HepG2 (cell line): ENCODE results near the gene OR7G1. TPM values are rescaled to one million over a fixed set of nuclear protein-coding genes. Genes with fewer than 3 reads are reported as not detected.
A peak's percentile ranks its signal among the peaks of the same experiment; 100 is the strongest.

Experiments
- AGO1 ChIP-seq: fragments of 200-400 bp; formaldehyde crosslinking; IDR thresholded peaks from 2 replicates; pipeline ENCODE4 v1.6.1; 2017; ENCODE audit warnings: mild to moderate bottlenecking, low read depth, low read length, moderate library complexity; ENCODE audit not compliant: poor library complexity, severe bottlenecking
- GATAD2A ChIP-seq: IDR thresholded peaks from 2 replicates; pipeline ENCODE4 v1.6.1; 2016
- KDM5B ChIP-seq: sonication (generic); formaldehyde crosslinking; IDR thresholded peaks from 2 replicates; pipeline ENCODE4 v1.4.0; 2020; ENCODE audit warnings: missing genetic modification reagents, mild to moderate bottlenecking, borderline replicate concordance
- MIER3 ChIP-seq: IDR thresholded peaks from 2 replicates; pipeline ENCODE4 v1.6.1; 2016; ENCODE audit warnings: missing compliant biosample characterization, borderline replicate concordance
- NFKB2 ChIP-seq: sonication (generic); formaldehyde crosslinking; IDR thresholded peaks from 2 replicates; pipeline ENCODE4 v1.4.0; 2020; ENCODE audit warnings: missing genetic modification reagents, borderline replicate concordance
- ONECUT2 ChIP-seq: sonication (generic); formaldehyde crosslinking; IDR thresholded peaks from 2 replicates; pipeline ENCODE4 v1.4.0; 2020; ENCODE audit warnings: missing genetic modification reagents
- PHF5A ChIP-seq: IDR thresholded peaks from one replicate; pipeline ENCODE4 v1.6.1; 2018; ENCODE audit warnings: low read depth, missing genetic modification reagents; ENCODE audit not compliant: unreplicated experiment
- POLR2A ChIP-seq, 2 experiments: IDR thresholded peaks; 2 replicates each; pipeline ENCODE4 v1.6.1; 2011; ENCODE audit warnings: low read depth in 2 of 2, low read length in 2 of 2, mild to moderate bottlenecking in 1 of 2, moderate library complexity in 1 of 2; ENCODE audit not compliant: insufficient read depth in 1 of 2
- REPIN1 ChIP-seq: sonication (generic); formaldehyde crosslinking; IDR thresholded peaks from 2 replicates; pipeline ENCODE4 v1.8.0; 2022; ENCODE audit warnings: missing genetic modification reagents, low read depth, mild to moderate bottlenecking, borderline replicate concordance
- SMAD1 ChIP-seq: sonication (generic); formaldehyde crosslinking; IDR thresholded peaks from 2 replicates; pipeline ENCODE4 v1.4.0; 2020; ENCODE audit warnings: missing genetic modification reagents, low read depth, mild to moderate bottlenecking, borderline replicate concordance
- SUZ12 ChIP-seq: fragments of 150-350 bp; IDR thresholded peaks from 2 replicates; pipeline ENCODE4 v1.6.1; 2014; ENCODE audit warnings: low read depth, low read length
- TCF7L2 ChIP-seq: IDR thresholded peaks from 2 replicates; pipeline ENCODE4 v1.6.1; 2011; ENCODE audit warnings: mild to moderate bottlenecking, low read depth, low read length, moderate library complexity
- ZBTB1 ChIP-seq: sonication (generic); formaldehyde crosslinking; IDR thresholded peaks from 2 replicates; pipeline ENCODE4 v1.4.0; 2020; ENCODE audit warnings: missing genetic modification reagents, borderline replicate concordance
- ZNF451 ChIP-seq: sonication (generic); formaldehyde crosslinking; IDR thresholded peaks from 2 replicates; pipeline ENCODE4 v1.5.0; 2020; ENCODE audit warnings: mild to moderate bottlenecking, missing genetic modification reagents
- ZNF674 ChIP-seq: sonication (generic); formaldehyde crosslinking; IDR thresholded peaks from 2 replicates; pipeline ENCODE4 v1.5.0; 2020; ENCODE audit warnings: low read depth, mild to moderate bottlenecking, missing genetic modification reagents
- ZNF761 ChIP-seq: sonication (generic); formaldehyde crosslinking; conservative IDR thresholded peaks from 2 replicates; pipeline ENCODE4 v1.4.0; 2020; ENCODE audit warnings: mild to moderate bottlenecking, missing genetic modification reagents
- polyA plus RNA-seq, 8 experiments: library from polyadenylated mRNA; depleted of rRNA in 3 of 8; stranded (reverse) in 7 of 8; unstranded in 1 of 8; fragments of >200 nt; fragmentation: Illumina TruSeq in 4 of 8; extraction: Trizol in 4 of 8; gene quantifications; 2 replicates each; pipeline versions ENCODE4 v1.2.1 to v1.2.3, GENCODE V29; 2011 to 2016; ENCODE audit warnings: low read depth in 4 of 8, missing spikeins in 1 of 8, mixed read lengths in 1 of 8; ENCODE audit not compliant: insufficient read depth in 1 of 8
- total RNA-seq, 5 experiments: library from RNA; depleted of rRNA; stranded (reverse); fragments of >200 nt; fragmentation: Illumina TruSeq; extraction: Trizol; gene quantifications; 2 replicates each; pipeline ENCODE4 v1.2.3, GENCODE V29; 2016; ENCODE audit warnings: low read depth in 1 of 5
- TF ChIP-seq, protein P1 (sequence below): sonication (generic); formaldehyde crosslinking; IDR thresholded peaks from 2 replicates; pipeline ENCODE4 v1.8.0; 2022; ENCODE audit warnings: missing genetic modification reagents, mild to moderate bottlenecking, borderline replicate concordance
- TF ChIP-seq, protein P2 (sequence below): sonication (generic); formaldehyde crosslinking; IDR thresholded peaks from 2 replicates; pipeline ENCODE4 v1.9.0; 2021; ENCODE audit warnings: missing genetic modification reagents, borderline replicate concordance
- TF ChIP-seq, protein P3 (sequence below): sonication (generic); formaldehyde crosslinking; IDR thresholded peaks from 2 replicates; pipeline ENCODE4 v1.8.1; 2022; ENCODE audit warnings: low read depth, mild to moderate bottlenecking, missing genetic modification reagents
- TF ChIP-seq, protein P4 (sequence below): sonication (generic); formaldehyde crosslinking; IDR thresholded peaks from 2 replicates; pipeline ENCODE4 v1.8.1; 2023; ENCODE audit warnings: mild to moderate bottlenecking, missing genetic modification reagents, borderline replicate concordance
- TF ChIP-seq, protein P5 (sequence below): sonication (generic); formaldehyde crosslinking; IDR thresholded peaks from 2 replicates; pipeline ENCODE4 v1.4.0; 2020; ENCODE audit warnings: missing genetic modification reagents, mild to moderate bottlenecking, borderline replicate concordance

Gene OR7G1
- total and polyA plus RNA-seq, 2 of the 13 experiments (the other 11 are each of a cell fraction or from before 2014, with no cell fraction given), result not detected

DNA sequence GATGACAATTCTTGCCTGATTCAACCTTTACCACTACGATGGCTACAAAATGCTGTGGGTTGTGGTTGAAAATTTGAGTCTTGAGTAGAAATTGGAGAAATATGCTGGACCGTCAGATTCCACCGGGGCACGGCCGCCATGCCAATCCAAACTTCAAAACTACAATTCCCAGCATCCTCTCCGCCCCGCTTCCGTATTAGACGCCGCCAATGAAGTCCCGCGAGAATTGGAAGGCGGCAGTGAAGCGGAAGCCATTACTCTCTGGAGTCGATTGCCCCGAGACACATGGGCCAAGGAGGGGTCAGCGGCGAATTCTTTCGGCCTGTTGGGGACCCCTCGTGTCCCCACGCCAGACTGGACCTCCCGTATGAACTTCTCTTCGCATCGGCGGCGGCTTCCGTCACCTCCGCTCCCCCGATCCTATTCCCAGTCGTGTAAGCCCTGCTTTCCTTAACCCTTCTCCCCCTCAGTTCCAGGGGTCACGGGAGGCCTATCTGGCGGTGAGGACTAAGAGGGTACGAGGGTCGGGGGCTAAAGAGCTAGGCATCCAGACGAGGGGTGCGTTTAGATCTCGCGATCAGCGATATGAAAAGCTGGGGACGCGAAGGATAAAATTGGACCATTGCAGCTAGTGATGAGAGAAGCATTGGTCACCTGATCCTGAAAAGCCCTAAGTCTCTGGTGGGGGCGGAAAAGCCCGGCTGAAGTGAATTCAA lies 24.8 kb upstream of the OR7G1 start, which contains the start of gene ZNF317 (continued):
- peak; percentile 75 for TF ChIP-seq REPIN1
- TF ChIP-seq SMAD1 (CRISPR knock-in tag), result 0 out of 2 replicates have a peak, but pooled peaks have one; percentile 59
- peak; percentile 79 for TF ChIP-seq SUZ12
- TF ChIP-seq PHF5A, result no peak
- TF ChIP-seq GATAD2A (CRISPR knock-in tag), result no peak
- no peak for TF ChIP-seq ZBTB1
- no peak for TF ChIP-seq TCF7L2
- TF ChIP-seq ZNF761 (CRISPR knock-in tag), result no peak
- TF ChIP-seq POLR2A (IDR thresholded peaks at IDR 0.05; ENCODE audit: insufficient read depth in 1 of 2, low read depth in 2 of 2, low read length in 2 of 2), result peak; percentile 90 to 92
- no peak for TF ChIP-seq AGO1
- TF ChIP-seq MIER3 (CRISPR knock-in tag), result no peak; the same call in 1 of the 2 replicates
- TF ChIP-seq KDM5B (CRISPR knock-in tag), result peak; percentile 80; the same call in 1 of the 2 replicates
- TF ChIP-seq, protein P1, sequence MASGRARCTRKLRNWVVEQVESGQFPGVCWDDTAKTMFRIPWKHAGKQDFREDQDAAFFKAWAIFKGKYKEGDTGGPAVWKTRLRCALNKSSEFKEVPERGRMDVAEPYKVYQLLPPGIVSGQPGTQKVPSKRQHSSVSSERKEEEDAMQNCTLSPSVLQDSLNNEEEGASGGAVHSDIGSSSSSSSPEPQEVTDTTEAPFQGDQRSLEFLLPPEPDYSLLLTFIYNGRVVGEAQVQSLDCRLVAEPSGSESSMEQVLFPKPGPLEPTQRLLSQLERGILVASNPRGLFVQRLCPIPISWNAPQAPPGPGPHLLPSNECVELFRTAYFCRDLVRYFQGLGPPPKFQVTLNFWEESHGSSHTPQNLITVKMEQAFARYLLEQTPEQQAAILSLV, result no peak; the same call in 1 of the 2 replicates
- no peak for TF ChIP-seq ONECUT2
- no peak for TF ChIP-seq ZNF674 (CRISPR knock-in tag)
- TF ChIP-seq, protein P2, sequence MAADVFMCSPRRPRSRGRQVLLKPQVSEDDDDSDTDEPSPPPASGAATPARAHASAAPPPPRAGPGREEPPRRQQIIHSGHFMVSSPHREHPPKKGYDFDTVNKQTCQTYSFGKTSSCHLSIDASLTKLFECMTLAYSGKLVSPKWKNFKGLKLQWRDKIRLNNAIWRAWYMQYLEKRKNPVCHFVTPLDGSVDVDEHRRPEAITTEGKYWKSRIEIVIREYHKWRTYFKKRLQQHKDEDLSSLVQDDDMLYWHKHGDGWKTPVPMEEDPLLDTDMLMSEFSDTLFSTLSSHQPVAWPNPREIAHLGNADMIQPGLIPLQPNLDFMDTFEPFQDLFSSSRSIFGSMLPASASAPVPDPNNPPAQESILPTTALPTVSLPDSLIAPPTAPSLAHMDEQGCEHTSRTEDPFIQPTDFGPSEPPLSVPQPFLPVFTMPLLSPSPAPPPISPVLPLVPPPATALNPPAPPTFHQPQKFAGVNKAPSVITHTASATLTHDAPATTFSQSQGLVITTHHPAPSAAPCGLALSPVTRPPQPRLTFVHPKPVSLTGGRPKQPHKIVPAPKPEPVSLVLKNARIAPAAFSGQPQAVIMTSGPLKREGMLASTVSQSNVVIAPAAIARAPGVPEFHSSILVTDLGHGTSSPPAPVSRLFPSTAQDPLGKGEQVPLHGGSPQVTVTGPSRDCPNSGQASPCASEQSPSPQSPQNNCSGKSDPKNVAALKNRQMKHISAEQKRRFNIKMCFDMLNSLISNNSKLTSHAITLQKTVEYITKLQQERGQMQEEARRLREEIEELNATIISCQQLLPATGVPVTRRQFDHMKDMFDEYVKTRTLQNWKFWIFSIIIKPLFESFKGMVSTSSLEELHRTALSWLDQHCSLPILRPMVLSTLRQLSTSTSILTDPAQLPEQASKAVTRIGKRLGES (CRISPR knock-in tag), result no peak
- TF ChIP-seq, protein P3, sequence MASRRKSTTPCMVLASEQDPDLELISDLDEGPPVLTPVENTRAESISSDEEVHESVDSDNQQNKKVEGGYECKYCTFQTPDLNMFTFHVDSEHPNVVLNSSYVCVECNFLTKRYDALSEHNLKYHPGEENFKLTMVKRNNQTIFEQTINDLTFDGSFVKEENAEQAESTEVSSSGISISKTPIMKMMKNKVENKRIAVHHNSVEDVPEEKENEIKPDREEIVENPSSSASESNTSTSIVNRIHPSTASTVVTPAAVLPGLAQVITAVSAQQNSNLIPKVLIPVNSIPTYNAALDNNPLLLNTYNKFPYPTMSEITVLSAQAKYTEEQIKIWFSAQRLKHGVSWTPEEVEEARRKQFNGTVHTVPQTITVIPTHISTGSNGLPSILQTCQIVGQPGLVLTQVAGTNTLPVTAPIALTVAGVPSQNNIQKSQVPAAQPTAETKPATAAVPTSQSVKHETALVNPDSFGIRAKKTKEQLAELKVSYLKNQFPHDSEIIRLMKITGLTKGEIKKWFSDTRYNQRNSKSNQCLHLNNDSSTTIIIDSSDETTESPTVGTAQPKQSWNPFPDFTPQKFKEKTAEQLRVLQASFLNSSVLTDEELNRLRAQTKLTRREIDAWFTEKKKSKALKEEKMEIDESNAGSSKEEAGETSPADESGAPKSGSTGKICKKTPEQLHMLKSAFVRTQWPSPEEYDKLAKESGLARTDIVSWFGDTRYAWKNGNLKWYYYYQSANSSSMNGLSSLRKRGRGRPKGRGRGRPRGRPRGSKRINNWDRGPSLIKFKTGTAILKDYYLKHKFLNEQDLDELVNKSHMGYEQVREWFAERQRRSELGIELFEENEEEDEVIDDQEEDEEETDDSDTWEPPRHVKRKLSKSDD (CRISPR knock-in tag), result peak; percentile 34; the same call in 1 of the 2 replicates
- TF ChIP-seq, protein P4, sequence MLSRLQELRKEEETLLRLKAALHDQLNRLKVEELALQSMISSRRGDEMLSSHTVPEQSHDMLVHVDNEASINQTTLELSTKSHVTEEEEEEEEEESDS (CRISPR knock-in tag), result no peak
- TF ChIP-seq NFKB2 (CRISPR knock-in tag), result peak; percentile 82; the same call in 1 of the 2 replicates
- TF ChIP-seq ZNF451 (CRISPR knock-in tag), result no peak
- TF ChIP-seq, protein P5, sequence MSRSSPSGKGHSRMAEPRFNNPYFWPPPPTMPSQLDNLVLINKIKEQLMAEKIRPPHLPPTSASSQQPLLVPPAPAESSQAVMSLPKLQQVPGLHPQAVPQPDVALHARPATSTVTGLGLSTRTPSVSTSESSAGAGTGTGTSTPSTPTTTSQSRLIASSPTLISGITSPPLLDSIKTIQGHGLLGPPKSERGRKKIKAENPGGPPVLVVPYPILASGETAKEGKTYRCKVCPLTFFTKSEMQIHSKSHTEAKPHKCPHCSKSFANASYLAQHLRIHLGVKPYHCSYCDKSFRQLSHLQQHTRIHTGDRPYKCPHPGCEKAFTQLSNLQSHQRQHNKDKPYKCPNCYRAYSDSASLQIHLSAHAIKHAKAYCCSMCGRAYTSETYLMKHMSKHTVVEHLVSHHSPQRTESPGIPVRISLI, result no peak
